ENCODE results near the gene ATG10.
"Not testable (repeated sequence)": the region's sequence is repeated elsewhere in the genome, so short reads cannot be mapped to it uniquely, and the experiment has no call there.

The ATG10 gene

GRCh38 chr5:82273426-82273825 is 301.6 kb downstream of the ATG10 start:
- in situ Hi-C loops (cut with MboI; ENCODE audit: low sequenced_read_pairs) = not testable (repeated sequence)

DNA sequence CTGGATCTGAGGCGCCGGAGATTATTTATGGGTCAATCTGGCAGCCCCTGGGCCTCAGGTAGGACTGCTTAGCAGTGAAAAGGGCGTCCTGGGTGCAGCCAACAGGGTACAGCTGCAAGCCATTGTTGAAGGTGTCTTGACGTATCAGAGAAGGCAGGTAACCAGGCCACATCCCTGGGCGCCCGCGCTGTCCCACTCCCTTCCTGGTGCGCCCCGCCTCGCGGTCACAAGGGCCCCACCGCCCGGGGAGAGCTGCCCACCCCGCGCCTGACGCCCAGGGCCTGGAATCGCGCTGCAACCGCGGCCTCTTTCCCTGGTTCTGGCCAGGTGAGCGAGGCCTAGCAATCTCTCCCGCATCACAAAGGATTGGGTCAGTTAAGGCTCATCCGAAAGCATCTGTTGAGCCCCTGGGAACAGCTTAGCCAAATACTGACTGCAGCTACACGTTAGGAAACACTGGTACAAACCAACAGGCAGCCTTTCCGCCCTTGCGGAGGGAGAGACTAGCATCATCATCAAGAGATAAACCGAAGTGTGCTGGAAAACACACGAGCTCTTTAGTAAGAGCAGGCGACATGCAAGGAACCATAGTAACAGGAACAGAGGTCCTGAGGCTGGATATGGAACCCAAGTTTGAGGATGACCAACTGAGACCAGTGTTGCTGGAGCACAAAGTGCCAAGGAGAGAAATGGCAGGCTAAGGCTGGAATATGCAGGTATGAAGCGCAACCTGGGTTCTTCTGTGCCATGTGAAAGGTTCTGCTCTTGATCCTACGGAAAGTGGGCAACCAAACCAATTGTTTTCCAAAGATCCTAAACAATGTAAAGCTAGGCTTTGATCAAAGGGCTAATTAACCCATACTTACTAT is 302.8 kb downstream of the ATG10 start:
- in situ Hi-C loops (cut with MboI; ENCODE audit: low sequenced_read_pairs) = no loop called here

- in situ Hi-C loops (cut with MboI; ENCODE audit: low sequenced_read_pairs) = no loop called here
These were observed 303.4 kb downstream of the ATG10 start for GRCh38 chr5:82275216-82275664.

DNA sequence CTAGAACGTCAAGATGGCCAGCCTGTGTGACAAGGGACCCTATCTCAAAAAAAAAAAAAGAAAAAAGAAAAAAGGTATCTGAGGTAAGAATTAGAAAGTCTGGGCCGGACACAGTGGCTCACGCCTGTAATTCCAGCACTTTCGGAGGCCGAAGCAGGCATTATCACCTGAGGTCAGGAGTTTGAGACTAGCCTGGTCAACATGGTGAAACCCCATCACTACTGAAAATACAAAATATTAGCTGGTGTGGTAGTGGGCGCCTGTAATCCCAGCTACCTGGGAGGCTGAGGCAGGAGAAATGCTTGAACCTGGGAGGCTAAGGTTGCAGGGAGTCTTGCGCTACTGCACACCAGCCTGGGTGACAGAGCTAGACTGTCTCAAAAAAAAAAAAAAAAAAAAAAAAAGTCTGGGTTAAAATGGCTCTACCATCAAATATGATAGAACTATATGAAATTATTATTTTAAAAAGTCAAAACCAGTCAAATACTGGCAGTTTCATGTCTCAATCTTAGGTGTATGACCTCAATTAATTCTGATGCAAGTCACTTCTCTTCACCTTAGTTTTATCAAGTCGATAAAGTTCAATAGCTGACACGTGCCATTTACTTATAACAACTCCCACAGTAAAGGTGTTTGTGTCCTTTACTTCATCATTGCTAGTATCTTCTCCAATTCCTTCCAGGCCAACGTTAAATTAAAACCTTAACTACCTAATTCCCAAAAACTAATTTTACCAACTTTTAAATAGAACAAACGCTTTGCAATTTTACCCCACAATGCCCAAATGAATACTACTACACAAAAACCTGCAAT is 305.2 kb downstream of the ATG10 start:
- in situ Hi-C loops (cut with MboI; ENCODE audit: low sequenced_read_pairs) = no loop called here

DNA sequence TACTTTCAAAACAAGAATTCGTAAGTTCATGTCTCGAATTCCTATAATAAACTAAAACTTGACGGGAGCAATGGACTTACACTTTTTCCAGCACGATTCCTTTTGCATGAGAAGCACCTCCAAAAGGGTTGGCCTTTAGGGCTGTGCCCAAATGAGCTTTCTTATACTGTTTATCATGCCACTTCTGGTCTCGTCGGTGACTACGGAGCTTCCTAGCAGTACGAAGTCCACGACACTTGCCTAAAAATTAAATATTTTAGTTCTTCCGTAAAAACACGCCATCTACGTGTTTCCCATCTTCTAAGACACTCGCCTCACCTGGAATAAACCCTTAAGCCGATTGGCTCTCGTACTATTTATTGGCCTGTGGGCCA is 305.8 kb downstream of the ATG10 start:
- in situ Hi-C loops (cut with MboI; ENCODE audit: low sequenced_read_pairs) = no loop called here

DNA sequence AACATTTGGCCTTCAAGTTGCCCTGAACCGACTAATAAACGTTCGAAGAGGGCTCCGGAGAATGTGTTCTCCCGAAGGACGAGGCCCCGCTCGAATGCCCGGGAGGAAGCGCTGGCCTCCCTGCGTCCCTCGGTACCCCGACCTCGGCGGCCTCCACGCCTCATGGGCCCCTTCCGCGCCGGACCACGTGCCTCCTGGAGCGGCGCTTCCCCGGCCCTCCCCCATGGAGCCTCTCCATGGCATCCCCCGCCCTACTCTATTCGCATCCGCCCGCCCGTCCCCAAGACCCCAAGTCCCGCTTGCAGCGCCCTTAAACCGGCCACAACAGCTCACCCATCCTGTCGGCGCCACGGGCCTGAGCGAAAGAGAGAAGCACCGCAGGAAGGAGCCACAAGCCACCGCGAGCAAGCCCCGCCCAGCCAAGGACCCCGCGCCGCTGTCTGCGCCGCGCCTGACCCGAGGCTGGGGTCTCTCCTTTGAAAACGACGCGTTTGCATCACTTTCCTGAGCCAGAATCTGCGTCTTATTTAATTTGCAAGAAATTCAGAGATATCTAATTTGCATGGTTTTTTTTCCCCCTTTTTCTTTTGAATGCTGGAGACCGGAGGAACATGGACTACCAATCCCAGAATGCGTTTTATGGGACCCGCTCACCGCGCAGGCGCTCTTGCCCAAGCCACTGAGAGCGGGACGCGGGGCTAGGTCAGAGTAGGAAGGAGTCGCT is 306.3 kb downstream of the ATG10 start, which contains the start of gene RPS23:
RPS23 (minus strand) TSS at position 368 of the 724 bp plus-strand sequence; CDS start at position 337, 31 bp downstream.
- in situ Hi-C loops (cut with MboI; ENCODE audit: low sequenced_read_pairs) = no loop called here

DNA sequence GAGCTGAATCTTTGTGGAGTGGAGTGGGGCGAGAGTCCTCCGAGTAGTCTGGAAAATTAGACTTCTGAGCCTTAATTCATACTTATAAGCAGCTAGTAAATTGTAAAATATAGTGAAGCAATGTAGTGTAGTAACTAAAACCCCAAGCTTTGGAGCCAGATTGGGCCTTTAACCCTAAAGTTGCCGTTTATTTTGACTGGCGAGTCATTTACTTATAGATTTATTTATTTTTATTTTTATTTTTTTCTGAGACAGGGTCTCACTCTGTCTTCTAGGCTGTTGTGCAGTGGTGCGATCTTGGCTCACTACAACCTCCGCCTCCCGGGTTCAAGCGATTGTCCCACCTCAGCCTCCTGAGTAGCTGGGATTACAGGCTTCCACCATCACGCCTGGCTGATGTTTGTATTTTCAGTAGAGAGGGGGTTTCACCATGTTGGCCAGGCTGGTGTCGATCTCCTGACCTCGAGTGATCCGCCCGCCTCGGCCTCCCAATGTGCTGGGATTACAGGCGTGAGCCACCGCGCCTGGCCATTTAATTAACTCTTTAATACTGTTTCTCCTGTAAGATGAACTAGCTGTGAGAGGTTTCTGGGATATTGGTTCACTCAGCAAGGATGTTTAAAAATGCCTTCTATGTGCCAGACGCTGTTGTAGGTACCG is 307.0 kb downstream of the ATG10 start:
- in situ Hi-C loops (cut with MboI; ENCODE audit: low sequenced_read_pairs) = no loop called here

DNA sequence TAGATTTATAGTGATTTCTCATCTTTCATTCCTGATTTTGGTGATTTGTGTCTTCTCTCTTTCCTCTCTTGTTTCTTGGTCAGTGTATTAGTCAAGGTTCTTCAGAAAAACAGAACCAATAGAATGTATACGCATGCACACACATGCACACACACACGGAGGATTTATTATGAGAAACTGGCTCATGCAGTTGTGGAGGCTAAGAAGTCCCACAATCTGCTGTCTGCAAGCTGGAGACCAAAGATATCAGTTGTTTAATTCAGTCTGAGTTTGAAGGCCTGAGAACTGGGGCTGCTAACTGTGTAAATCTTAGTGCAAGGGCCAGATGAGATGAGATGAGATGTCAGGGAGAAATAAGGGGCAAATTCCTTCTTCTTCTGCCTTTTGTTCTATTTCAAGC is 312.1 kb downstream of the ATG10 start:
- in situ Hi-C loops (cut with MboI; ENCODE audit: low sequenced_read_pairs) = no loop called here

- in situ Hi-C loops (cut with MboI; ENCODE audit: low sequenced_read_pairs) = no loop called here
These were observed 313.4 kb downstream of the ATG10 start for GRCh38 chr5:82285206-82285605.

DNA sequence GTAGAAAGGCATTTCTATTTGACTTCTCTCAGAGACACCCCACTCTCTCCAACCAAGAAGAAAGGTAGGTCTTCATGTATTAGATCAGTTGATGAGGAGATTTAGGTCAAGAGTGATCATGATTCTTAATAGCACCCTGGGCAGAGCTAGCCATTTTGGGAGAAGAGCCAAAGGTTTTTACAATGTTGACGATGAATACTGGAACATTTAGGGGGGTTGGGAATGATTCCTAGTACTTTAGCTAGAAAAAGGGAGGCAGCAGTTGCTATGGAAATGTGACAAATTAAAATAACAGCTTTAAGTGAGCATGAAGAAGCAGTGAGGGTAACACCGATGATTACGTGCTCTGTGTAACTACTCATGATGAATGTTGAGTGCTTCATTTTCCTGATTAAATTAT is 315.8 kb downstream of the ATG10 start:
- in situ Hi-C loops (cut with MboI; ENCODE audit: low sequenced_read_pairs) = no loop called here

- in situ Hi-C loops (cut with MboI; ENCODE audit: low sequenced_read_pairs) = no loop called here
These were observed 318.2 kb downstream of the ATG10 start for GRCh38 chr5:82290005-82290404.

DNA sequence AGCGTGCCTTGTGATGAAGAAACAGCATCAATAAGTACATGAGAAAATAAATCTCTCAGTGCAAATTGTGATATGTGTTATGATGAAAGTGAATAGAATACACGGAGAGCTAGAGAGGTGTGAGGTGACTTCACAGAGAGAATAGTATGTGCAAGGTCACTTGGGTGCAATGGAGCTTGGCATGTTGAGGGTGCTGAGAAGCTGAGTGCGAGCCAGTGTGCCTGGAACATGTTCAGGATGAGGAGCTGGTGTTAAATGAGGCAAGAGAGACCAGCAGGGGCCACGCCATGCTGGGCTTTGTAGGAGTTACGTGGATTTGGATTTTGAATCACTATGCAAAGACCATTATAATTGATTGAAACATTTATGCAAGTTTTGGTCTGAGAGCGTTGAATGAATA is 319.1 kb downstream of the ATG10 start:
- in situ Hi-C loops (cut with MboI; ENCODE audit: low sequenced_read_pairs) = no loop called here

DNA sequence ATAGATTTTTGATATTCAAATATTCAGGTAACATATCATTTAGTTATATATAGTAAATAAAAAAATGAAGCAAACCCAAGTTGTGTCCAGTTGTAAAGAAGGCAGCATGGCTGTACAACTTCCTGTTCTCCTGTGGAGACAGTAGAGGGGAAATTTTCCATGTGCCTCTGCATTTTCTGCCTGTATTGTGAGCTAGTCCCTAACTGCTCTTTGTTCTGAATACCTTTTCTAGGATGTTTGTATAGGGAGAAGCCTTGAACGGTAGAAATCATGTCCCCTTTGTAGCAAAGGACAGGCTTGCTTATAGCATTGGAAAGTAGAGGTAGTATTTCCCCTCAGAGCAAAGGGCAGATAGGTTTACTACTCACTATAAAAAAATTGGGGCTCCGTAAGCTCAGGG is 319.6 kb downstream of the ATG10 start:
- in situ Hi-C loops (cut with MboI; ENCODE audit: low sequenced_read_pairs) = no loop called here

DNA sequence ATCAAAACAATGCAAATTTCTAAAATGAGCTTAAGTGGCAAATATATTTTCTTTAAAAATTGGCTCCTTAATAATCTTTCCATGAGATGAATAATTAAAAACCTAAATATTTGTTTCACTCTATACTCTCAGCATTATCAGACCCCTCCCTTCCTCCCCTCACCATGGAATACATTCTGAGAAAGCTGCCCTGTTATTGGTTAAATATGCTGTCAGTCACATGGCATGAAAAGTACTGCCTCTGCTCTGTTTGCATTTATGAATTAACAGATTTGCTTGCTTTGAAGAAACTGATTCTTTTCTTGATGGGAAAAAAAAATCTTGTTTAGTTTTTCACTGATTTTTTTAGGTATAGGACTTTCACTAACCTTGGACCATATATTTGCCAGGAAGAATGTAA is 323.3 kb downstream of the ATG10 start:
- in situ Hi-C loops (cut with MboI; ENCODE audit: low sequenced_read_pairs) = no loop called here

DNA sequence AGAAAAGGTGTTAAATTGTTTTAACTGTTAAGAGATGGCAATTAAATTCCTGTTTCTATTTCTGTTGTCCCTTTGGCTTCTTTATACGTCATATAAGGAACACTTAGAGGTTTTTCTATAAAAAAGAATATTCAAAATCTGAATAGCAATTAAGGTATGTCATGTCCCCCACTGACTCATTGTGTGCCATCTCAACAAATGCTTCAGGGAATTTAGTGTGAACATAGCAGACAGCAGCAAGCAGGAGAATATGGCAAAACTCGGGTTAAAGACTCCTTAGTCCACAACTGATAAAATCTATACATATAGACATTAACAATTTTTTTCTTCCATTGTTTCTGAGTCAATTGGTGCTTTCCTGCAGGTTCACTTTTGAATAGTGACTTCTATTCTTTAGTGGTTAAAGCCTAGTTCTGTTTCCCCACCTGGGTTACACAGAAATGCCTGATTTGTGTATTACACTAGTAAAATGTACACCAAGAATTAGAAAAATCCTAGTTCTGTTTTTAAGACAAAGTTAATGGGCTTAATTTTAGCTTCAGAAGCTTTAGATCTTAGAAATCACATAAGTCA is 324.2 kb downstream of the ATG10 start:
- in situ Hi-C loops (cut with MboI; ENCODE audit: low sequenced_read_pairs) = no loop called here

DNA sequence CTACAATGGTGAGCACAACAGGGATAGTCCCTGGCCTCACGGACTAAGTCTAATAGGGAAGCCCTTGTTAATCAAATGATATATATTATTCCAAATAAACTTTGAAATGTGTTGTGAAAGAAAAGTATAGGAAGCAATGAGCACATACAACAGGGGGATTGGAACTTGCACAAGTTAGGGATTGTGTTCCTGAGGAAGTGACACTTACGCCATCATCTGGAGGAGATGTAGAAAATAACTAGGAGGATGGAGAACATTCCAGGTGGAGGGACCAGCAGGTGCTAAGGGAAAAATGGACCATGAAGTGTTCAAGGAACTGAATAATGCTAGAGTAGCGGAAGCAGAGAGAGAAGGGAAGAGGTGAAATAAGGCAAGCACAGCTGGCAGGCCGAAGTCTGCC is 325.1 kb downstream of the ATG10 start:
- in situ Hi-C loops (cut with MboI; ENCODE audit: low sequenced_read_pairs) = no loop called here

DNA sequence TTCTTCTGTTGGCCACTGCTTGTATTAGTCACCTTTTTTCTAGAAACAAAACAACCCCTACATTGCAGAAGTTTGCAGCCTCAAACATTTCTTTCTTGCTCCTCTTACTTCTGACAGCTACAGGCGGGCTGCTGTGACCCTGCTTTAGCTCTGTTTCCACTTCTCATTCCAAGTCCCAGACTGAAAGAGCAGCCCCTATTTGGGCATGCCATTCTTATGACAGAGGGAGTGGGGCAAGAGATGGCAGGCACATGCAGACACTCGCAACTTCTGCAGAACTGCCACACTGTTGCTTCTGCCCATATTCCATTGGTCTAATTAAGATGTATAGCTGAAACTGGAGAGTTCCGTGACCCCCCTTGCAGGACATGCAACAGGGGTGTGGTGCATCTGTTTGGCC is 325.9 kb downstream of the ATG10 start:
- in situ Hi-C loops (cut with MboI; ENCODE audit: low sequenced_read_pairs) = no loop called here

DNA sequence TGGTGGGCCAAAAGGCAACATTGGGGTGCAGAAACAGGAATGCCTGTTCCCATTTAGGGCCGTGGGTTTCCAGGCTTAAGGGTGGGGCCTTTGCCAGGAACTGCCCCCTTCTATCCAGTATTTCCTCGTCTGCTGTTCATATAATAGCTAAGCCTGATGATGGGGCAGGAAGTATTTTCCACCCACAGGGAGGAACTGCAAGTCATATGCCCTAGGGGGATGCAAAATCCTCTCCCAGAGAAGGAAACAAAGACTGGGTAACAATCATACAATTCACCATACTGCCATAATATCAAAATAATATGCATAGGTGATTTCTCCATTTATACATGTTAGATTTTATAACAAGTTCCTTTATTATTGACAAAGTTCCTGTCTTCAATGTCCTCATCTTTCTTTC is 326.8 kb downstream of the ATG10 start:
- in situ Hi-C loops (cut with MboI; ENCODE audit: low sequenced_read_pairs) = no loop called here

DNA sequence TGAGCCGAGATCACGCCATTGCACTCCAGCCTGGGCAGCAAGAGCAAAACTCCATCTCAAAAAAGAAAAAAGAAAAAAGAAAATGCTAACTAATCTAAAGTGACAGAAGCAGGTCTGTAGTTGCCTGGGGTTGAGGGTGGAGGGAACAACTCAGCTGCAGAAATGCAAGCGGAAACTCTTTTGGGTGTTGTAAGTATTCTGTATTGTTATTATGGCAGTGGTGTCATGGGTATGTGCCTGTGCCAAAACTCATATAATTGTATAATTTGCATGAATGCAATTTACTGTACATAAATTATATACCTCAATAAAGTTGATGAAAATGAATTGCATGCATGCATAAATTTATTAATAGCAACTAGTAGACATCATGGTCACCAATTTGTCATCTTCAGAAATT is 329.4 kb downstream of the ATG10 start:
- in situ Hi-C loops (cut with MboI; ENCODE audit: low sequenced_read_pairs) = no loop called here
